ENCODE measurements around the gene RUNX2.

- TF ChIP-seq POLR2A (IDR thresholded peaks at IDR 0.05; ENCODE audit: low read length): no peak
- TF ChIP-seq GATA1 (IDR thresholded peaks at IDR 0.05; ENCODE audit: low read depth, low read length): no peak
Measured at GRCh38 chr6:45417436-45417835, 89.3 kb downstream of the RUNX2 start.

All from erythroblast (primary cell).